HTR-8/SVneo (cell line): ENCODE data around the gene SYNC.
A peak's percentile ranks its signal among the peaks of the same experiment; 100 is the strongest.
"Not testable (repeated sequence)": the region's sequence is repeated elsewhere in the genome, so short reads cannot be mapped to it uniquely, and the experiment has no call there.

Experiments
- DNase-seq: peaks from one replicate; pipeline ENCODE4 v3.0.0; 2011; ENCODE audit warnings: low spot score, mixed read lengths; ENCODE audit not compliant: insufficient read length
- FAIRE-seq: peaks from 2 replicates; lab custom pipeline; 2011; peaks lifted over from hg19 to GRCh38; lab: Jason Lieb, UNC

The SYNC gene

GRCh38 chr1:32650248-32650751, 52.3 kb downstream of the SYNC start, which contains the start of gene ZBTB8OS:
Gene ZBTB8OS, minus strand, starts transcription at chr1:32650550. Its CDS starts 21 bp downstream, at chr1:32650529.
- DNase-seq (peak; percentile 91), FAIRE-seq (peak; percentile 13)

GRCh38 chr1:32647308-32648134, 55.0 kb downstream of the SYNC start:
- DNase-seq (no peak), FAIRE-seq (no peak)

- DNase-seq (no peak), FAIRE-seq (no peak)
Measured at GRCh38 chr1:32644426-32644825, 58.1 kb downstream of the SYNC start.

GRCh38 chr1:32642292-32642827, 60.2 kb downstream of the SYNC start:
- not testable (repeated sequence) for FAIRE-seq, DNase-seq

- DNase-seq (no peak), FAIRE-seq (no peak)
Measured at GRCh38 chr1:32639489-32640075, 63.0 kb downstream of the SYNC start.

DNA sequence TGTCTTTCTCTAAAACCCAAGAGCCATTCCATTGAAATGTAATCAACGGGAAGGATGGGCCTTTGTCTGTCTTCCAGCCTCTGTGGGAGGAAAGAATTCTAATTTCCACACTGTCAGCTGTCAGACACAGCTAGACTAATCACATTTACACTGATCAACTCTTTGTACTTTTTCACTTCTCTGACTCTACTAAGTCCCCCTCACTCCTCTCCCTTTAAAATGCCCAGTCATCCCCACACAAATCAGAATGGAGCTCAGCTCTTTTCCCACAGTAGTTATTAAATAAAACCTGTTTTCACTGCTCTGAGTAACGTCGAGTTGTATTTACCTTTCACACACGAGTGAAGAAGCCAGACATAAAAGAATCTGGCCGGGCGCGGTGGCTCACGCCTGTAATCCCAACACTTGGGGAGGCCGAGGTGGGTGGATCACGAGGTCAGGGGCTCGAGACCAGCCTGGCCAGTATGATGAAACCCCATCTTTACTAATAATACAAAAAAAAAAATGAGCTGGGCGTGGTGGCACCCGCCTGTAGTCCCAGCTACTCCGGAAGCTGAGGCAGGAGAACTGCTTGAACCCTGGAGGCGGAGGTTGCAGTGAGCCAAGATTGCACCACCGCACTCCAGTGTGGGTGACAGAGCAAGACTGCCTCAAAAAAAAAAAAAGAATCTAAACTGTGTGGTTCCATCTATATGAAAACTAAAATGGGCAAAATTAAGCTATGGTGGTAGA, 65.5 kb downstream of the SYNC start:
- no peak for FAIRE-seq
- DNase-seq, result no peak

- FAIRE-seq (no peak), DNase-seq (no peak)
Measured at GRCh38 chr1:32635508-32636277, 66.9 kb downstream of the SYNC start.

DNA sequence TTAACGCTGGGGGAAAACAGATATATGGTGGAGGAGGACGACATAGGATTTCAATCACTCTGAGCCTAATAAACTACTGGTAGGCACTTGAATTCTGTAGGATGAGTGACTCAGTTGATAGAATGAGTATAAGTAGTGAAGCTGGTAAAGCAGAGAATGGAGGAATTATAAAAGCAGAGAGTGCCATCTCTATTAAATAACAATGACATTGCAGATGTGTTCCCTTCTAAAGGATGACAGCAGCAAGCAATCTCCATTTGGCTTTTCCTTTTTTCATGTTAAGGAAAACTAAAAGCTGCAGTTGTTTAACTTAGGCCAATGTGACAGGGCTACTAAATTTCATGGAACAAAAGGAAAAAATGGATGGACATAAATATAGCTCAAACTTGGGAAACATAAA, 69.7 kb downstream of the SYNC start:
- FAIRE-seq (no peak), DNase-seq (no peak)

GRCh38 chr1:32630173-32630572, 72.4 kb downstream of the SYNC start:
- not testable (repeated sequence) for FAIRE-seq, DNase-seq
